Epithelial cell of esophagus (primary cell): ENCODE measurements around the gene EPHA5.
A peak's percentile ranks its signal among the peaks of the same experiment; 100 is the strongest.

Source experiments
- DNase-seq: peaks from one replicate; pipeline ENCODE4 v3.0.0; 2010; ENCODE audit warnings: low read depth
- H3K4me3 ChIP-seq: 2 replicates; pipeline ENCODE4 v1.5.1; 2011; ENCODE audit warnings: mild to moderate bottlenecking, low read length, control low read depth
- CTCF ChIP-seq: IDR thresholded peaks from 2 replicates; pipeline ENCODE4 v1.5.1; 2011; ENCODE audit warnings: low read depth, mild to moderate bottlenecking, low read length, control low read depth, inconsistent platforms; ENCODE audit not compliant: insufficient read depth; ENCODE audit errors: missing control alignments

EPHA5 gene

DNA sequence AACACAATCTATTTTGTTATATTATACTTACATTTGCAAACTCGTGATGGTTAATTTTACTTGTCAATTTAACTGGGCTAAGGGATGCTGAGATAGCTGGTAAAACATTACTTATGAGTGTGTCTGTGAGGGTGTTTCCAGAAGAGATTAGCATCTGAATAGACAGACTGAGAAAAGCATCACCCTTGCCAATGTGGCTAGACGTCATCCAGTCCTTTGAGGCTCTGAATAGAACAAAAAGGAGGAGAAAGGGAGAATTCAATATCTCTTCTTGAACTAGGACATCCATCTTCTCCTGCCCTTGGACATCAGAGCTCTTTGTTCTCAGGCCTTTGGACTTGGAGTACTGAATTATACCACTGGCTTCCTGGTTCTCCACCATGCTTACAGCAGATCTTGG is 154.6 kb downstream of the EPHA5 start:
- H3K4me3 ChIP-seq, result no peak overlapping the region
- TF ChIP-seq CTCF, result no peak
- DNase-seq, result no peak

DNA sequence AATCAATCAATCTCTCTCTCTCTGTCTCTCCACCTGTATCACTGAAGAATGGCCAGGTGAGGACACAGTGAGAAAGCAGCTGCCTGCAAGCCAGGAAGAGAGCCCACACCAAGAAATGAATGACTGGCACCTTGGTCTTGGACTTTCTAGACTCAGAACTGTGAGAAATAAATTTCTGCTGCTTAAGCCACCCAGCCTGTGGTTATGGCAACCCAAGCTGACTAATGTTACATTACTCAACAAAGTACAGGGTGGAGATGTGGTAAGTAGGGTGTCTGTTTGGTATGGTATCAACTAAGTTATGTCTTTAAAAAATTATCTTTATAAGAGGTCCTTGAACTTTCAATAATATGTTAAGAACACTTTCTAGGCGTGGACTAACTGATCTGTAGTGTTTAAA is 159.3 kb downstream of the EPHA5 start:
- DNase-seq, result peak; percentile 85
- no peak overlapping the region for H3K4me3 ChIP-seq
- TF ChIP-seq CTCF, result no peak

- no peak for TF ChIP-seq CTCF
- no peak overlapping the region for H3K4me3 ChIP-seq
- DNase-seq, result peak; percentile 80
Observed at GRCh38 chr4:65508168-65508567, 162.1 kb downstream of the EPHA5 start.

GRCh38 chr4:65502131-65502701 is 168.1 kb downstream of the EPHA5 start:
- peak; percentile 57 for DNase-seq
- no peak for TF ChIP-seq CTCF
- H3K4me3 ChIP-seq, result no peak overlapping the region

DNA sequence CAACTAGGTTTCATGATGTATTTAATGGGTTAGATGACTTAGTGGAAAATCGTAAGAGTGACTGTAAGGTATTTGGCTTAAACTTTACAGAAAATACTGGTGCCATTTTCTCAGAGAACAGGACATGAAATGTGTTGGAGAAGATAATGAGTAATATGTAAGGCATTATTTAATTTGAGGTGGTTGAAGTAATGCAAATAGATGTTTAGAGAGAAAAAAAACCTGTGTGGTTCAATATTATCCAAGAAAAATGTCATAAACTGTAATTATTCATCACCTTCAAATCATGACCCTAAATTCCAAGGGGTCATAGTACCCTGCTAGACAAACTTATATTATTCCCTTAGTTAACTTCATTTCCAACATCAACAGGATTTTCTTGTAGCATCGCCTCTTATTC is 171.7 kb downstream of the EPHA5 start:
- no peak overlapping the region for H3K4me3 ChIP-seq
- no peak for DNase-seq
- no peak for TF ChIP-seq CTCF

GRCh38 chr4:65495439-65495838 is 174.8 kb downstream of the EPHA5 start:
- TF ChIP-seq CTCF, result no peak
- no peak overlapping the region for H3K4me3 ChIP-seq
- DNase-seq, result no peak

DNA sequence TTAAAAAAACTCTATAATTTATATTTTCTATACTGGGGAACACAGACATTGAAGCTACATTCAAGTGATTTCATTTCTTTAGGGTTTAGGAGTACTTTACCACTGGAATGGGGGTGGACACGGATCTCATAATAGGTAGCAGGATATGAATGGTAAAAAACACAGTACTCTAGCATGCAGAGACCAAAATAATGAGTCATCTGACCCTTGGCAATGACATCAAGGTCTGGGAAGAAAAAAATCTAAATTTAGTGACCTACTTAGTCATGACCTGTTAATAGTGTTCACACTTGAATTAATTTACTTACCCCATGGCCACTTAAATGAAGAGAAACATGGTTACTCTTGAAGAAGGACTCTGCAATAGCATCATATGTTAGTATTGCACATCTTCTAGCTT is 187.9 kb downstream of the EPHA5 start:
- H3K4me3 ChIP-seq, result no peak overlapping the region
- no peak for TF ChIP-seq CTCF
- DNase-seq, result peak; percentile 75
